Prostate gland (tissue), 2 donors: Measurements from ENCODE around the gene C3. TPM values are rescaled to one million over a fixed set of nuclear protein-coding genes. Genes with fewer than 3 reads are reported as not detected.

Experiments used
- DNase-seq: peaks from one replicate; pipeline ENCODE4 v3.0.0-alpha.2; 2019; ENCODE audit warnings: low spot score
- H3K27ac ChIP-seq, 2 donors: fragments of 200-600 bp; sonication (generic); 2 replicates each; pipeline ENCODE4 v1.5.1; 2017 to 2019
- H3K27me3 ChIP-seq: fragments of 200-600 bp; sonication (generic); replicated peaks from 2 replicates; pipeline ENCODE4 v1.5.1; 2019; ENCODE audit not compliant: insufficient read depth
- H3K36me3 ChIP-seq, 2 donors: fragments of 200-600 bp; sonication (generic); 1 replicate in 1 of 2; 2 replicates in 1 of 2; pipeline versions ENCODE4 v1.5.1 to v1.8.1; 2017 to 2019
- H3K4me1 ChIP-seq: fragments of 200-600 bp; sonication (generic); replicated peaks from 2 replicates; pipeline ENCODE4 v1.5.1; 2019
- H3K4me3 ChIP-seq, 2 donors: fragments of 200-600 bp; sonication (generic); 2 replicates each; pipeline ENCODE4 v1.5.1; 2017 to 2019
- H3K9me3 ChIP-seq: fragments of 200-600 bp; sonication (generic); 2 replicates; pipeline ENCODE4 v1.5.1; 2017
- POLR2A ChIP-seq: fragments of 450-650 bp; IDR thresholded peaks from one replicate; pipeline ENCODE4 v1.6.1; 2016; ENCODE audit warnings: antibody characterized with exemption, mild to moderate bottlenecking
- POLR2AphosphoS5 ChIP-seq: sonication (generic); formaldehyde crosslinking; IDR thresholded peaks from one replicate; pipeline ENCODE4 v1.6.1; 2017; ENCODE audit warnings: antibody characterized with exemption
- WGBS: methylation state at CpG from one replicate; pipeline ENCODE4 v1.1.5; 2018; 5-methylcytosine and 5-hydroxymethylcytosine counted together
- intact Hi-C: fragments of 100-400 bp; cut with DNase I; formaldehyde crosslinking; loops from one replicate; pipeline ENCODE4 v1.14.2; 2022
- total RNA-seq, 2 donors: library from RNA; depleted of rRNA; stranded (reverse); fragments of >200 nt; gene quantifications; one replicate each; pipeline ENCODE4 v1.1.0, GENCODE V29; 2016
- TF ChIP-seq, protein P1 (sequence below), 4 experiments: fragments of 200-600 bp in 2 of 4; fragments of 450-650 bp in 2 of 4; sonication (generic) in 2 of 4; IDR thresholded peaks; 1 replicate in 3 of 4; 2 replicates in 1 of 4; pipeline ENCODE4 v1.5.1; 2016 to 2019; ENCODE audit warnings: antibody characterized with exemption in 4 of 4, mild to moderate bottlenecking in 2 of 4, moderate library complexity in 2 of 4

C3 gene
- total RNA-seq, 2 donors from 2014 or later, result 95.1 to 165 TPM

DNA sequence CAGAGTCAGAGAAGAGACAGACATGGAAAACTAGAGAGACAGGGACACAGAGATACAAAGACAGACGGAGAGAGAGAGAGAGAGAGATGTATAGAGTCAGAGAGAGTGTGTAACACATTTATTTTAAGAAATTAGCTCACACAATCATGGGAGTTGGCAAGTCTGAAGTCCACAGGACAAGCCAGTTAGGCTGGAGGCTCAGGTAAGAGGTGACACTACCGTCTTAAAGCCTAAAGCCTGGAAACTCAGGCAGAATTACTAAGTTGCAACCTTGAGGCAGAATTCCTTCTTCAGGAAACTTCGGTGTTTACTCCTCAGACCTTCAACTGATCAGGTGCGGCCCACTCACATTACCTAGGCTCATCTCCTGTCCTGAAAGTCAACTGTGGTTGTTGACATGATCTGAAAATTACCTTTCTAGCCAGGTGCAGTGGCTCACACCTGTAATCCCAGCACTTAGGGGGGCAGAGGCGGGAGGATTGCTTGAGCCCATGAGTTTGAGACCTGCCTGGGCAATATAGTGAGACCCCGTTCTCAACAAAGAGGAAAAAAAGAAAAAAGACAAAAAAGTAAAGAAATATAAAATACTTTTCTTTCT lies 47.7 kb downstream of the C3 start:
- no peaks in the 10 kb centered on the region for H3K36me3 ChIP-seq
- TF ChIP-seq, protein P1, sequence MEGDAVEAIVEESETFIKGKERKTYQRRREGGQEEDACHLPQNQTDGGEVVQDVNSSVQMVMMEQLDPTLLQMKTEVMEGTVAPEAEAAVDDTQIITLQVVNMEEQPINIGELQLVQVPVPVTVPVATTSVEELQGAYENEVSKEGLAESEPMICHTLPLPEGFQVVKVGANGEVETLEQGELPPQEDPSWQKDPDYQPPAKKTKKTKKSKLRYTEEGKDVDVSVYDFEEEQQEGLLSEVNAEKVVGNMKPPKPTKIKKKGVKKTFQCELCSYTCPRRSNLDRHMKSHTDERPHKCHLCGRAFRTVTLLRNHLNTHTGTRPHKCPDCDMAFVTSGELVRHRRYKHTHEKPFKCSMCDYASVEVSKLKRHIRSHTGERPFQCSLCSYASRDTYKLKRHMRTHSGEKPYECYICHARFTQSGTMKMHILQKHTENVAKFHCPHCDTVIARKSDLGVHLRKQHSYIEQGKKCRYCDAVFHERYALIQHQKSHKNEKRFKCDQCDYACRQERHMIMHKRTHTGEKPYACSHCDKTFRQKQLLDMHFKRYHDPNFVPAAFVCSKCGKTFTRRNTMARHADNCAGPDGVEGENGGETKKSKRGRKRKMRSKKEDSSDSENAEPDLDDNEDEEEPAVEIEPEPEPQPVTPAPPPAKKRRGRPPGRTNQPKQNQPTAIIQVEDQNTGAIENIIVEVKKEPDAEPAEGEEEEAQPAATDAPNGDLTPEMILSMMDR (IDR thresholded peaks at IDR 0.05), result no peak
- TF ChIP-seq POLR2A (no peak), POLR2AphosphoS5 (no peak)
- H3K9me3 ChIP-seq, result no peaks in the 10 kb centered on the region
- 85% methylated on average over 6 of the region's 6 CpGs for WGBS
- no peaks in the 10 kb centered on the region for H3K4me1 ChIP-seq
- no peak overlapping the region for H3K27ac ChIP-seq
- no peak overlapping the region for H3K4me3 ChIP-seq
- H3K27me3 ChIP-seq, result no peaks in the 10 kb centered on the region
- no peak for DNase-seq
- intact Hi-C loops, result no loop called here

DNA sequence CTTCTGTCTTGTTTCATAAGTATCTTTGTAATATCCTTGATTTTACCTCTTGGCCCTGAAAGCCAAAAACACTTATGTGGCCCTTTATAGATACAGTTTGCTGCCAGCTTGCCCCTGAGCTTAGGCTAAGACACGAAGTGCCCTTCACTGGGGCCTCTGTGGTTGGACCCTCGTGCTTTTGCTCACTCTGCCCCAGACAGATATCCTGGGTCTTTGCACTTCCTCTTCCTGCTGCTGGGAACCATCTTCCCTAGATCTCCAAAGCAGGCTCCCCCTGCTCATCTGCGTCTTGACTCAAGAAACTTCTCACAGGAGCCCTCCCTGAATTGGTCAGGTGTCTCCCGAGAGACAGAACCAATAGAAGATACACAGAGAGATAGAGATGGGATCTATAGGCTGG lies 48.5 kb downstream of the C3 start:
- Histone ChIP-seq H3K9me3 (no peaks in the 10 kb centered on the region), H3K36me3 (no peaks in the 10 kb centered on the region), H3K4me3 (no peak overlapping the region), H3K27me3 (no peaks in the 10 kb centered on the region), H3K27ac (no peak overlapping the region), H3K4me1 (no peaks in the 10 kb centered on the region)
- intact Hi-C loops, result no loop called here
- TF ChIP-seq POLR2AphosphoS5 (no peak), POLR2A (no peak)
- TF ChIP-seq, protein P1 (IDR thresholded peaks at IDR 0.05), result no peak
- DNase-seq, result no peak
- WGBS, result 73% methylated on average over 4 of the region's 4 CpGs

DNA sequence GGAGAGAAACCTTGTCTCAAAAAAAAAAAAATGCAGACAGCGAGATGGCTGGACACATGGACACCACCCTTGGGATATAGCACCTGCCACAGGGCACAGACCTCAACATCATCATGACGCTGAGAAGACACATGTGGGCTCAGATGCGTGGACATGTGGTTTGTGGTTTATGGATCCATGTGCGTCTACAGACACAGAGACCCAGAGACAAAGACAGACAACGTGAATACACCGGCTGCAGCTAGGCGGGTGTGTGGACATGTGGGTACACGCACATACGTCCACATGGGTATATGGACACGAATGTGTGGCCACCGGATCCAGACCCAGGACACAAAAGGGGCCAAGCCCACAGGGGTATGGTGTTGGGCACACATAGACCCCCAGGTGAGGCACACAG lies 51.8 kb downstream of the C3 start:
- H3K4me1 ChIP-seq, result no peaks in the 10 kb centered on the region
- no peaks in the 10 kb centered on the region for H3K27me3 ChIP-seq
- WGBS, result 82% methylated on average over 11 of the region's 11 CpGs
- intact Hi-C loops, result no loop called here
- no peak for DNase-seq
- H3K36me3 ChIP-seq, result no peaks in the 10 kb centered on the region
- H3K9me3 ChIP-seq, result no peaks in the 10 kb centered on the region
- H3K4me3 ChIP-seq, result no peak overlapping the region
- no peak overlapping the region for H3K27ac ChIP-seq
- TF ChIP-seq, protein P1 (IDR thresholded peaks at IDR 0.05), result no peak
- TF ChIP-seq POLR2AphosphoS5 (no peak), POLR2A (no peak)

DNA sequence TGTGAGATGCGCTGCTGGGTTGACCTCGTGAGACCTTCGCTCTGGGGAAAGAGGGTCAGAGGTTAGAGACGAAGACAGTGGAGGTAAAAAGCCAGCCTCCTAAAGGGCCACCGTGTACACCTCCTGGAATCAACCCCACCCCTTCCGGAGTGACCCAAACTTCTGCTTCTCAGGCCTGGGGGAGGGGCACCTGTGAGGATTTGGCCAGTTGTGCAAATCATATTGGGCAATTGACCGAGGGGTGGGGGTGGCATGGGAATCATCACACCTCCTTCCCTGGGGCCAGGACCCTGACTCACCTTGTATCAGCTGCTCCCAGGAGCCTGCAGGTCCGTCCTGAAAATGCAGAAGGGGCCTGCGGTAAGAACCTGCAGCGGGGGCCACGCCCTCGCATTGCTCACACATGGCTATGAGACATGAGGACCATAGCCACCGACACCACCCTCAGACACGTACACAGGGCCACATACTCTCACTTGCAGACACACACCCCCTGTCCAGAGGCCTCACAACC lies 53.3 kb downstream of the C3 start:
- H3K27ac ChIP-seq, result no peak overlapping the region
- no peaks in the 10 kb centered on the region for H3K9me3 ChIP-seq
- no peaks in the 10 kb centered on the region for H3K27me3 ChIP-seq
- DNase-seq, result no peak
- WGBS, result 71% methylated on average over 14 of the region's 14 CpGs
- TF ChIP-seq POLR2AphosphoS5, result no peak
- TF ChIP-seq, protein P1 (IDR thresholded peaks at IDR 0.05), result no peak
- TF ChIP-seq POLR2A, result no peak
- H3K4me1 ChIP-seq, result no peaks in the 10 kb centered on the region
- no peak overlapping the region for H3K4me3 ChIP-seq
- H3K36me3 ChIP-seq, result no peaks in the 10 kb centered on the region
- intact Hi-C loops, result no loop called here

DNA sequence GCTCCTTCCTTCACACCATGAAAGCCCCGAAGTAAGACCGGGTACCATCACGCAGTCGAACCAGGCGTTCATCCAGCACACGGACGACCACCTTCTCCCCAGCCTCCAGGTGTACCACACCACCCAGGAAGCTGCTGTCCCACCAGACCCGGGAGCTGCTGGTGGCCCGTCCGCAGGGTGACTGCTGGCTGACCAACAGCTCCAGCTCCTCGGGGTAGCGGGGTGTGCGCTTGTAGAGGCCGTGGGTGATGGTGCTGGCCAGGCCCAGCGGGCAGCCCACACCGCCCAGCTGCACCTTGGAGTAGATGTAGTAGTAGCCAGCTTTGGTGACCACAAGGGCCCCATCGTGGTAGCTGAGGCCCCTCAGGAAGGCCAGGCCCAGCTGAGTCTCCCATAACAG lies 55.5 kb downstream of the C3 start:
- Histone ChIP-seq H3K36me3 (no peaks in the 10 kb centered on the region), H3K4me3 (no peak overlapping the region), H3K4me1 (no peaks in the 10 kb centered on the region), H3K27me3 (peaks cover 5% of the 10 kb centered on the region), H3K9me3 (no peaks in the 10 kb centered on the region), H3K27ac (no peak overlapping the region)
- TF ChIP-seq POLR2AphosphoS5 (no peak), POLR2A (no peak)
- TF ChIP-seq, protein P1 (IDR thresholded peaks at IDR 0.05), result no peak
- DNase-seq, result no peak
- intact Hi-C loops, result no loop called here
- WGBS, result 92% methylated on average over 15 of the region's 17 CpGs
